Measurements from ENCODE around the gene HDAC6.

Gene HDAC6

GRCh38 chrX:48801280-48802088 is at the start of gene HDAC6:
Gene HDAC6, plus strand, starts transcription at chrX:48802067. Its CDS starts 626 bp downstream, at chrX:48802693.
- DNase-seq: peak; percentile 97 to 98

GRCh38 chrX:48752498-48752897 is 49.4 kb upstream of the HDAC6 start:
- DNase-seq: no peak

DNA sequence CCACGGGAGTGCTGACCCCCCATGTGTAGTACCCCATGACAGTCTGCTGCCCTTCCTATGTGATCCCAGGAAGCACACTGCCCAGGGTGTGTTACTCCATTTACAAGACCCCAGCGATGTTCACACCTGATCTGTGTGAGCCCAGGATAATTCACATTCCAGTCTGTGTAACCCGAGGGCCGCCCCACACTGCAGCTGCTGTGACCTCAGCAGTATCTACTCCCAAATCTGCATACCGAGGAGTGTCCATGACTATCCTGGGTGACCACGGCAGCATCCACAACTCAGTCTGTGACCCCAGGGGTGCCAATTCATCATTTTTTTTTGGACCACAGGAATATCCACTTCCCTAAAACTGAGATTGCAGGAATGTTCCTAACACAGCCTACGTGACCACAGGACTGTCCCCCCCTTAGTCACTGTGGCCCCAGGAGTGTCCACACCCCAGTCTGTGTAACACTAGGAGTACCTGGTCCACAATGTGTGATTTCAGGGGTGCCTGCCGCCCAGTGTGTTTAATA is 48.1 kb upstream of the HDAC6 start:
- DNase-seq: no peak

DNA sequence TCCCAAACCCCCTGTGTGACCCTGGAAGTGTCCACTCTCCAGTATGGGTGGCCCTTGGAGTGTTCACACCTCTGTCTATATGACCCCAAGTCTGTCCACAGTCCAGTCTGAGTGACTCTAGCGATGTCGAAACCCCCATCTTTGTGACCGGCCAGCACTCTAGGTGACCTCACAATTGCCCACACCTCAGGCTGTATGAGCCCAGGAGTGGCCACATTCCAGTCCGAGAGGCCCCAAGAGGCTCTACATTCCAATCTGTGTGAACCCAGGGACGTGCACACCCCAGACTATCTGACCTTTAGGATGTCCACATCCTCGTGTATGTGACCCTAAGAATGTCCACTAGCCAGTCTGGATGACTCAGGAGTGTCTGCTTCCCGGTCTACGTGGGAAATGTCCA is 47.6 kb upstream of the HDAC6 start:
- no peak for DNase-seq

DNA sequence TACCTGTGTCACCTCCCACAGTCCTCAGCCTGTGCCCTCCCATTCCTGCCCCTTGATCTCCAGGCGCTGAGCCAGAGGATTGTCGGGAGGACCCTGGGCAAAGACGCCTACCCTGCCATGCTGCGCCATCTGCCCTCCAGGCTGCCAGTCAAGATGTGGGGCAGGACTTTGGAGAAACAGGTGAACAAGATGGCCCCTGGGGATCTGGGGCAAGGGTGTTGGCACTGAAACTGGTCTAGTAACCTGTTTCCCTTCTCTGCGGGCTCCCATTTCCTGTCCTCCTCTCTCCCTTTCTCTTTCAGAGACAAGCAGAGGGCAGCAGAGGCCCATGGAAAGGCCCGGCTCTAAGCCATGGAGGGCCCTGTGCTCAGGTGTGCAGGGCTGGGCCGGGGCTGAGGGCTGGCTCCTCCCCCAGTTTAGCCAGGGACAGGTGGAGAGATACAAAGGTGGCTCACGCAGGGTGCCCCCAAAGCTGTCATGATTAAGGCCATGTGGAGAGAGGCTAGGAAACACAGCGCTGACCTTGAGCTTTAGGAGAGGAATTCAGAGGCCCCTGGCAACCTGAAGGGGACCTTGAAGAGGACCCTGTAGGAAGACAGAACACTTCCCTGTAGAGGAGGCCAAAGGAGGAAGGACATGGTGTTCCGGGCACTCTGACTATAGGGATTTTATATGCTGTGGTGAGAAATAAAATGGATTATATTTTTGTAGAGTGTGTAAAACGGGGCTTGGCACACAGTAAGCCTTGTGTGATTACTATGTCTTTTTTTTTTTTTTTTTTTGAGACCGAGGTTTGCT is 40.0 kb upstream of the HDAC6 start, which contains the start of gene GLOD5:
Gene GLOD5, plus strand, starts transcription at position 74 of the 798 bp plus-strand sequence. Its CDS starts 44 bp downstream, at position 118.
- DNase-seq: peak; percentile 1 to 7

- DNase-seq: no peak
Measured at GRCh38 chrX:48769230-48769629, 32.6 kb upstream of the HDAC6 start.

GRCh38 chrX:48770296-48770695 is 31.6 kb upstream of the HDAC6 start:
- DNase-seq: no peak

GRCh38 chrX:48772602-48773001 is 29.3 kb upstream of the HDAC6 start:
- DNase-seq: no peak

DNA sequence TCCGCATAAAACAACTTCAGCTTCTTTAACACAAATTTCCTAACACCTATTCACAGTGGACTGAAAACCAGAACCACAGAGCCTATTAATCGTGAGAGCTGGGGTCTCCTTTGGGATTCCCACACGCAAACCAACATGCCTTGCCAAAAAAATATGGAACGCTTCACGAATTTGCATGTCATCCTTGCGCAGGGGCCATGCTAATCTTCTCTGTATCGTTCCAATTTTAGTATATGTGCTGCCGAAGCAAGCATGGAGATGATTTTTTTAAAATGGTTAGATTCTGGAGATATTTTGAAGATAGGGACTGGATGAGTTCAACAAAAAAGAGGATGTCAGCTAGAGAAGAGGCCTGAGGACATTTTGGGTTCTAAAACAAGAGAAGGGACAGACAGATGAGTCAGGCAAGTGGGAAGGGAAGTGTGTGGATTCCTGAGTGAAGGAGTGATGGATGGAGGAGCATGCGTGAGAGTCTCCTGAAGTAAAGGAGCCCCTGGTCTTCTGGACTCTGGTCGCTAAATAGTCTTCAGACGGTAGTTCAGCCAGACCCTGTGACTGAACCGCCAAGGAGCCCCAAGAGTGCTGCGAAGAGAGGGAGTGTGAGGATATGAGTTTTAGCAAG is 24.9 kb upstream of the HDAC6 start:
- no peak for DNase-seq

DNA sequence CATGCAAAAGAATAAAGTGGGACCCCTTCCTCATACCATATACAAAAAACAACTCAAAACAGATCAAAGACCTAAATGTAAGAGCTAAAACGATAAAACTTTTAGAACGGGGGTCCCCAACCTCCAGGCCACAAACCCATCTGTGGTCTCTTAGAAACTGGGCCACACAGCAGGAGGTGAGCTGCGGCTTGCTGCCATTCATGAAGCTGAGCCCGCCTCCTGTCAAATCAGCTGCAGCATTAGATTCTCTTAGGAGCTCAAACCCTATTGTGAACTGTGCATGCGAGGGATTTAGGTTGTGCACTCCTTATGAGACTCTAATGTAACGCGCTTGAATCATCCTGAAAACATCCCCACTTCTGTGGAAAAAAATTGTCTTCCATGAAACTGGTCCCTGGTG is 22.5 kb upstream of the HDAC6 start:
- DNase-seq: no peak

DNA sequence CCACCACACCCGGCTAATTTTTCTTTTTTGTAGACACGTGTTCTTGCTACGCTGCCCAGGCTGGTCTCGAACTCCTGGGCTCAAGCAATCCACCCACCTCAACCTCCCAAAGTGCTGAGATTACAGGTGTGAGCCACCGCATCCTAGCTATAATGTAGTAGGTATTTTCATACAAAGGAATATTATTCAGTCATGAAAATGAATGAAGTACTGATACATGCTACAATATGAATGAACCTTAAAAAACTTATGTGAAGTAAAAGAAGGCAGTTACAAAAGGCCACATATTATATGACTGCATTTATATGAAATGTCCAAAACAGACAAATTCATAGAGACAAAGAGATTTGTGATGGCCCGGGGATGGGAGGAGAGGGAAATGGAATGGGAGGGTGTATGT is 20.2 kb upstream of the HDAC6 start:
- no peak for DNase-seq

DNA sequence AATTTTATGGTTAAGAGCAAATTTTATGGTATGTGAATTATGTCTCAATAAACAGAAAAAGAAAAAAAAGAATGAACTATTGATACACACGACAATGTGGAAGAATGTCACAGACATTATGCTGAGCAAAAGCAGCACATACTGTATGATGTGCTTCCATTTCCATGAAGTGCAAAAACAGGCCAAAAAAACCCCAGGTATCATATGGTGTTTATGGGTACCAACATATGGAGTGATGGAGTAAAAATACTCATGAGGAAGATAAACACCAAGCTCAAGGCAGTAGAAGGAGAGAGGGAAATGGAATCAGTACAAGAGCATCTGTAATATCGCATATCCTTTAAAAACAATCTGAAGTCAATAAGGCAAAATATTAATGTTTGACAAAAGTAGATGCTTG is 19.7 kb upstream of the HDAC6 start:
- no peak for DNase-seq

DNA sequence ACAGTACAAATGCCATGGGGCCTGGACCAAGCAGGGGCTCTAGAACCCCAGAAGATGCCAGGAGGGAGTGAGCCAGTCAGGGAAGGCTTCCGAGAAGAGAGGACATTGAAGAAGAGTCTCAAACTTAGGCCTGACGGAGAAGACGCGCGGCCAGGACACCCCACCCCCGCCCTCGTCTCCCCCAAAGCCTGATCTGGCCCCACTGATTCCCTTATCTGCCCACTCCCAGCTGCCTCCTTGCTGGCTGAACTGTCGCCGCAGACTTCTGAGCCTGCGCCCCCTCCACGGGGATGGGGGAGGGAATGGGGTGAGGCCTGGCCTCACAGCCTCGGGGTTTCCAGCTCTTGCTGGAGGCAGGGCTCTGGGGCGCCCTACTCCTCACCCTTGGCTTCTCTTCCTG is 19.1 kb upstream of the HDAC6 start:
- DNase-seq: no peak

GRCh38 chrX:48784726-48785125 is 17.1 kb upstream of the HDAC6 start:
- DNase-seq: no peak

DNA sequence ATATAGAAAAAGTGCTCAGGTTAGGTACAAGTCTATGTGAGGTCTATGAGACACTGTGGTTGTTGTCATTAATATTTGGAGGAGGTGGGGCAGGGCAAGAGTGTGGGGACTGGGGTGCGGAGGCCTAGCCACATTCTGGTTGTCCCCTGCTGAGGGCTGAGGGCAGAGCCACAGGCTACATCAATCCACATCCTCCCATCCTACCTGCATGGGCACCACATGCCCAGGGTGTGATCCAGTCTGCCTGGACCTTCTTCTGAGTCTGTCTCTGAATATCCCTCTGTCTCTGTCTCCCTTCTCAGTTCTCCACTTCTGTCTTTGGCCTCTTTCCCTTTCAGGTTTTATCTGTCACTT is 16.7 kb upstream of the HDAC6 start:
- DNase-seq: no peak

DNA sequence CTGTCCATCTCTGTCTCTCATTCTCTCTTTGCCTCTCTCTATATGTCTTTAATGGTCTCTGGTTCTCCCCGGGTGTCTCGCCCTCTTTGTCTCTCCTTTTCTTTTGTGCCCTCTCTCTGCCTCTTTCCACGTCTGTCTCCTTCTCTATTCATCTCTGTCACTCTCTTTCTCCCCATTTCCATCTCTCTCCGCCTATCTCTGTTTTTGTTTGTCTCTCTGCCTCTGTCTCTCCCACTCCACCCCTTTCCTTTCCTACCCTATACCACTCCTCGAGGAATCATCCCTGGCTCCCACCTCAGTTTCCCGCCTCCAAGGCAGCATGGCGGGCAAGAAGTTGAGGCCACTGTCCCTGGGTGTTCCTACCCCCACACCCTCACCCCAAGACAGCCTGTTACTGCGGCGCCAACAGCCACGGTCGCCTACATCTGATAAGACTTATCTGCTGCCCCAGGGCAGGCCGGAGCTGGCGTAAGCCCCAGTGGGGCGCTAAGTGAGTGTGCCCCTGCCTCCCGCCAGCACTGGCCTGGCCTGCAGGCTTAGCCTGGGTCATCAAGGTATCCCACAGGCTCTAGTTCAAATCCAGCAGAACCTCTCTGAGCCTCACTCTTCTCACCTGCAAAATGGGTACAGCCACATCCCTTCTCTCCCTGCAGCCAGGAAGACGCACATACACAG is 16.2 kb upstream of the HDAC6 start:
- no peak for DNase-seq

DNA sequence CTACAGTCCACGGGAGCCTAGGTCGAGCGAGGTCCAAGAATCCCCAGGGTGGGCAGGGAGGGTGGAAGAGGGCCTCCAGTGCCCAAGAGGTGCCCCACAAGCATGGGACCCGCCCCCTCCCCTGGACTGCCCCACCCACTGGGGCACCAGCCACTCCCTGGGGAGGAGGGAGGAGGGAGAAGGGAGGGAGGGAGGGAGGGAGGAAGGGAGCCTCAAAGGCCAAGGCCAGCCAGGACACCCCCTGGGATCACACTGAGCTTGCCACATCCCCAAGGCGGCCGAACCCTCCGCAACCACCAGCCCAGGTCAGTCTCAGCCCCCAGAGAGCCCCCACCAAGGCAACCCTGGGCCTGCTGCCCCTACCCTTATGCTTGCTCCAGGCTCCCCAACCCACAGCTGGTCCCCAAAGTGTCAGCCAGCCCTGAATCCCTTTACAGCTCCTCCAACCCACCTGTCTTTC is 15.5 kb upstream of the HDAC6 start, which contains the start of gene GATA1:
Gene GATA1, plus strand, starts transcription at position 250 of the 460 bp plus-strand sequence. CDS start 4,520 bp downstream, outside the sequence.
- DNase-seq: no peak

- DNase-seq: no peak
Measured at GRCh38 chrX:48786825-48787504, 14.9 kb upstream of the HDAC6 start.

GRCh38 chrX:48787505-48788443 is 14.1 kb upstream of the HDAC6 start:
- DNase-seq: no peak

DNA sequence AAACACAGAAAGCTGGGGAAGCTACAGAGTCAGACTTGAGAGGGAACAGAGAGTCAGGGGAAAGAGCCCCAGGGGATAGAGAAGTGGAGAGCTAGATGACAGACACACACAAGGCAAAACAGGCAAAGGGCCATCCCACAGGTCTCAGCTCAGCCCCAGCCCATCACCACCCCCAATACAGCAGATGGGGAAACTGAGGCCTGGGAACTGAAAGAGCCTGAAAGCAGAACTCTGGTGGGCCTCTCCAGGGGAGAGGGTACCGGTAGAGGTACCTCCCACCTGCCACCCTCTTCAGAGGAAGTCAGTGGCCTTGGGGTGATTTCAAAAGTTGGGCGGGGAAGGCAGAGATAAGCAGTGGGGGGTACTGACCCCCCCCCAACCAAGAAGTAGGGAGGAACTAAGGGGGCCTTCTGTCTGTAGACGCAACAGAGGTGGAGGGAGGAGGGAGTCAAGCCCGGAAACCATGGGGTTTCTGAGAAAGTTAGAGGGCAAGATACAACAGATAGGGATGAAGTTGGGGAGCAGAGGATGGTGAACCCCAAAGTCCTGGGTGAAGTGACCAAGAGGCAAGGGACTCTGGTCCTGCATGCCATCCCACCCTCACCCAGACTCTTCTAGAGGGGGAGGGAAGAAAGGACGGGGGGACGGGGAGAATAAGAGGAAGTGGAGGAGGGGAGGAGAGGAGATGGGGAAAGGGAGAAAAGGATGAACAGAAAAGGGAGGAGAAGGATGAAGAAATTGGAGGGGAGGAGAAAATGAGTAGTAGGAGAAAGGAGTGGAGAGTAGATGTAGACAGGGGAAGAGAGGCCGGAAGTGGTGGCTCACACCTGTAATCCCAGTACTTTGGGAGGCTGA is 12.3 kb upstream of the HDAC6 start:
- no peak for DNase-seq
